LNCAP (cell line): ENCODE measurements around the gene MCCC2.

ENCODE experiments used
- CTCF ChIP-seq: fragments of 450-650 bp; IDR thresholded peaks from 2 replicates; pipeline ENCODE4 v1.5.1; 2017; ENCODE audit warnings: mild to moderate bottlenecking

MCCC2 gene

GRCh38 chr5:71586941-71587765, at the start of gene MCCC2:
Gene MCCC2, plus strand, starts transcription at chr5:71587340. Its CDS starts 86 bp downstream, at chr5:71587426.
- no peak for TF ChIP-seq CTCF

- TF ChIP-seq CTCF: no peak
Observed at GRCh38 chr5:71537687-71538086, 49.5 kb upstream of the MCCC2 start.

GRCh38 chr5:71563161-71563560, 24.0 kb upstream of the MCCC2 start:
- no peak for TF ChIP-seq CTCF

- TF ChIP-seq CTCF: no peak
Observed at GRCh38 chr5:71564895-71565294, 22.2 kb upstream of the MCCC2 start.

GRCh38 chr5:71569748-71570509, 17.2 kb upstream of the MCCC2 start:
- no peak for TF ChIP-seq CTCF

- no peak for TF ChIP-seq CTCF
Observed at GRCh38 chr5:71573591-71573990, 13.5 kb upstream of the MCCC2 start.

- no peak for TF ChIP-seq CTCF
Observed at GRCh38 chr5:71576241-71576640, 10.9 kb upstream of the MCCC2 start.
